Fibroblast of pulmonary artery (primary cell): ENCODE measurements around the gene RNF212.

Source experiments
- DNase-seq: peaks from one replicate; pipeline ENCODE4 v3.0.0-alpha.2; 2010; ENCODE audit warnings: low read depth
- H3K4me3 ChIP-seq: replicated peaks from 2 replicates; pipeline ENCODE4 v1.5.1; 2011; ENCODE audit warnings: low read depth, mild to moderate bottlenecking, control low read depth, low read length, moderate library complexity
- CTCF ChIP-seq: IDR thresholded peaks from 2 replicates; pipeline ENCODE4 v1.5.1; 2011; ENCODE audit warnings: mild to moderate bottlenecking, control low read depth, low read length, inconsistent platforms; ENCODE audit errors: missing control alignments

RNF212 gene

GRCh38 chr4:1023075-1023640, 90.2 kb downstream of the RNF212 start:
- no peak for TF ChIP-seq CTCF
- no peak overlapping the region for H3K4me3 ChIP-seq
- no peak for DNase-seq

GRCh38 chr4:1022739-1023066, 90.7 kb downstream of the RNF212 start:
- DNase-seq: no peak
- TF ChIP-seq CTCF: no peak
- H3K4me3 ChIP-seq: no peak overlapping the region

GRCh38 chr4:1022051-1022738, 91.2 kb downstream of the RNF212 start:
- H3K4me3 ChIP-seq: no peak overlapping the region
- TF ChIP-seq CTCF: no peak
- no peak for DNase-seq
